ENCODE results near the gene TBXAS1. TPM values are rescaled to one million over a fixed set of nuclear protein-coding genes. Genes with fewer than 3 reads are reported as not detected.
"Not testable (repeated sequence)": the region's sequence is repeated elsewhere in the genome, so short reads cannot be mapped to it uniquely, and the experiment has no call there.

The TBXAS1 gene
- total RNA-seq, 2 experiments from 2014 or later, result 0.83 to 1.1 TPM

- intact Hi-C loops (cut with micrococcal nuclease), result loop anchor here (5.0 kb wide), 2 partner anchors 297 to 298 kb away; no protein-coding TSS in a partner anchor
Observed at GRCh38 chr7:139914306-139915267, 85.5 kb downstream of the TBXAS1 start.

GRCh38 chr7:139915268-139915863 is 86.3 kb downstream of the TBXAS1 start:
- no peaks in the 10 kb centered on the region for H3K36me3 Mint-ChIP-seq (ENCODE audit: low read depth)
- H3K4me1 Mint-ChIP-seq (ENCODE audit: low read depth), result peaks cover 24% of the 10 kb centered on the region
- intact Hi-C loops (cut with micrococcal nuclease), result loop anchor here (5.0 kb wide), 2 partner anchors 297 to 298 kb away; no protein-coding TSS in a partner anchor
- H3K27me3 Mint-ChIP-seq (ENCODE audit: low read depth), result peaks cover 2% of the 10 kb centered on the region
- no peak overlapping the region for H3K4me3 Mint-ChIP-seq
- H3K9me3 Mint-ChIP-seq, result no peaks in the 10 kb centered on the region
- CTCF ChIA-PET, result interaction anchor here (0.7 to 1.3 kb wide), 2 partner anchors 85 to 313 kb away, joined by 3 read pairs; no protein-coding TSS in a partner anchor
- DNase-seq, result no peak
- no peak overlapping the region for H3K27ac Mint-ChIP-seq

More at GRCh38 chr7:139914306-139915267, 85.5 kb downstream of the TBXAS1 start:
- peaks cover 6% of the 10 kb centered on the region for H3K27me3 Mint-ChIP-seq (ENCODE audit: low read depth)
- no peak overlapping the region for H3K27ac Mint-ChIP-seq
- no peaks in the 10 kb centered on the region for H3K9me3 Mint-ChIP-seq
- H3K36me3 Mint-ChIP-seq (ENCODE audit: low read depth), result no peaks in the 10 kb centered on the region
- no peak overlapping the region for H3K4me3 Mint-ChIP-seq
- peaks cover 24% of the 10 kb centered on the region for H3K4me1 Mint-ChIP-seq (ENCODE audit: low read depth)
- CTCF ChIA-PET, result interaction anchor here (1.3 kb wide), 1 partner anchor 312 kb away, joined by 3 read pairs; no protein-coding TSS in a partner anchor
- DNase-seq, result no peak

GRCh38 chr7:139915864-139916716 is 87.0 kb downstream of the TBXAS1 start:
- Mint-ChIP-seq H3K36me3 (ENCODE audit: low read depth) (no peaks in the 10 kb centered on the region), H3K9me3 (no peaks in the 10 kb centered on the region), H3K27ac (peak overlapping the region; percentile 19), H3K27me3 (ENCODE audit: low read depth) (peaks cover 2% of the 10 kb centered on the region), H3K4me1 (ENCODE audit: low read depth) (peaks cover 24% of the 10 kb centered on the region), H3K4me3 (no peak overlapping the region)
- CTCF ChIA-PET, result interaction anchor here (0.6 to 1.3 kb wide), 5 partner anchors 12 to 314 kb away, joined by 3 to 4 read pairs (median 3); no protein-coding TSS in a partner anchor
- intact Hi-C loops (cut with micrococcal nuclease), result loop anchor here (1.0 to 5.0 kb wide), 8 partner anchors 87 to 575 kb away; partner anchors contain the start of genes FMC1, MKRN1 and TBXAS1
- DNase-seq, result peak; percentile 87

GRCh38 chr7:139916717-139917395 is 87.8 kb downstream of the TBXAS1 start:
- CTCF ChIA-PET, result interaction anchor here (0.6 to 2.4 kb wide), 4 partner anchors 11 to 271 kb away, joined by 3 to 7 read pairs (median 4); no protein-coding TSS in a partner anchor
- Mint-ChIP-seq H3K36me3 (ENCODE audit: low read depth) (no peaks in the 10 kb centered on the region), H3K4me3 (no peak overlapping the region), H3K9me3 (no peaks in the 10 kb centered on the region), H3K27me3 (ENCODE audit: low read depth) (peaks cover 2% of the 10 kb centered on the region), H3K27ac (peak overlapping the region; percentile 70), H3K4me1 (ENCODE audit: low read depth) (peaks cover 24% of the 10 kb centered on the region)
- intact Hi-C loops (cut with micrococcal nuclease), result loop anchor here (1.0 to 5.0 kb wide), 8 partner anchors 88 to 576 kb away; partner anchors contain the start of genes FMC1, MKRN1 and TBXAS1
- DNase-seq, result peak; percentile 28

- Mint-ChIP-seq H3K27ac (no peak overlapping the region), H3K4me1 (ENCODE audit: low read depth) (peaks cover 24% of the 10 kb centered on the region), H3K4me3 (no peak overlapping the region), H3K36me3 (ENCODE audit: low read depth) (no peaks in the 10 kb centered on the region), H3K9me3 (no peaks in the 10 kb centered on the region), H3K27me3 (ENCODE audit: low read depth) (peaks cover 2% of the 10 kb centered on the region)
- DNase-seq, result no peak
- CTCF ChIA-PET, result interaction anchor here (2.4 kb wide), 1 partner anchor 271 kb away, joined by 7 read pairs; no protein-coding TSS in a partner anchor
- intact Hi-C loops (cut with micrococcal nuclease), result loop anchor here (2.0 to 5.0 kb wide), 4 partner anchors 245 to 577 kb away; partner anchors contain the start of gene FMC1
Observed at GRCh38 chr7:139917851-139918250, 88.8 kb downstream of the TBXAS1 start.

- Mint-ChIP-seq H3K36me3 (ENCODE audit: low read depth) (no peaks in the 10 kb centered on the region), H3K9me3 (no peaks in the 10 kb centered on the region), H3K4me1 (ENCODE audit: low read depth) (peaks cover 24% of the 10 kb centered on the region), H3K4me3 (no peak overlapping the region), H3K27me3 (ENCODE audit: low read depth) (peaks cover 2% of the 10 kb centered on the region), H3K27ac (no peak overlapping the region)
- intact Hi-C loops (cut with micrococcal nuclease), result loop anchor here (5.0 kb wide), 2 partner anchors 294 to 301 kb away; no protein-coding TSS in a partner anchor
- CTCF ChIA-PET, result interaction anchor here (2.4 kb wide), 1 partner anchor 271 kb away, joined by 7 read pairs; no protein-coding TSS in a partner anchor
- no peak for DNase-seq
Observed at GRCh38 chr7:139918480-139918879, 89.4 kb downstream of the TBXAS1 start.

- no peaks in the 10 kb centered on the region for H3K36me3 Mint-ChIP-seq (ENCODE audit: low read depth)
- H3K27ac Mint-ChIP-seq, result no peak overlapping the region
- no peaks in the 10 kb centered on the region for H3K27me3 Mint-ChIP-seq (ENCODE audit: low read depth)
- DNase-seq, result no peak
- CTCF ChIA-PET, result interaction anchor here (0.5 kb wide), 1 partner anchor 213 kb away, joined by 4 read pairs; no protein-coding TSS in a partner anchor
- intact Hi-C loops (cut with micrococcal nuclease), result no loop called here
- peaks cover under 1% of the 10 kb centered on the region for H3K4me1 Mint-ChIP-seq (ENCODE audit: low read depth)
- H3K9me3 Mint-ChIP-seq, result no peaks in the 10 kb centered on the region
- H3K4me3 Mint-ChIP-seq, result no peak overlapping the region
Observed at GRCh38 chr7:139923090-139923489, 94.0 kb downstream of the TBXAS1 start.

- no peak for DNase-seq
- H3K27me3 Mint-ChIP-seq (ENCODE audit: low read depth), result no peaks in the 10 kb centered on the region
- intact Hi-C loops (cut with micrococcal nuclease), result no loop called here
- no peak overlapping the region for H3K27ac Mint-ChIP-seq
- no peaks in the 10 kb centered on the region for H3K36me3 Mint-ChIP-seq (ENCODE audit: low read depth)
- CTCF ChIA-PET, result no interaction called here
- no peaks in the 10 kb centered on the region for H3K9me3 Mint-ChIP-seq
- H3K4me1 Mint-ChIP-seq (ENCODE audit: low read depth), result no peaks in the 10 kb centered on the region
- H3K4me3 Mint-ChIP-seq, result no peak overlapping the region
Observed at GRCh38 chr7:139924461-139924860, 95.4 kb downstream of the TBXAS1 start.

GRCh38 chr7:139929221-139929620 is 100.2 kb downstream of the TBXAS1 start:
- H3K4me3 Mint-ChIP-seq; H3K27ac Mint-ChIP-seq; CTCF ChIA-PET; intact Hi-C loops (cut with micrococcal nuclease); H3K27me3 Mint-ChIP-seq (ENCODE audit: low read depth); DNase-seq; H3K36me3 Mint-ChIP-seq (ENCODE audit: low read depth); H3K9me3 Mint-ChIP-seq; H3K4me1 Mint-ChIP-seq (ENCODE audit: low read depth): not testable (repeated sequence)

- H3K4me1 Mint-ChIP-seq (ENCODE audit: low read depth), result peaks cover 7% of the 10 kb centered on the region
- CTCF ChIA-PET, result no interaction called here
- no peak for DNase-seq
- H3K36me3 Mint-ChIP-seq (ENCODE audit: low read depth), result no peaks in the 10 kb centered on the region
- H3K4me3 Mint-ChIP-seq, result no peak overlapping the region
- peaks cover 2% of the 10 kb centered on the region for H3K9me3 Mint-ChIP-seq
- H3K27me3 Mint-ChIP-seq (ENCODE audit: low read depth), result no peaks in the 10 kb centered on the region
- H3K27ac Mint-ChIP-seq, result no peak overlapping the region
- intact Hi-C loops (cut with micrococcal nuclease), result no loop called here
Observed at GRCh38 chr7:139930286-139930965, 101.4 kb downstream of the TBXAS1 start.
